Stimulated activated CD4-positive, alpha-beta T cell treated with anti-CD3 and anti-CD28 coated beads, Interleukin-1b, Interleukin-23, amount 100 ng/mL, for 1 hour (primary cell): ENCODE data around the gene DCAF7.

Experiments used
- DNase-seq, 2 donors: peaks; one replicate each; pipeline ENCODE4 v3.0.0-alpha.2; 2020; ENCODE audit warnings: low read depth in 2 of 2

The DCAF7 gene

DNA sequence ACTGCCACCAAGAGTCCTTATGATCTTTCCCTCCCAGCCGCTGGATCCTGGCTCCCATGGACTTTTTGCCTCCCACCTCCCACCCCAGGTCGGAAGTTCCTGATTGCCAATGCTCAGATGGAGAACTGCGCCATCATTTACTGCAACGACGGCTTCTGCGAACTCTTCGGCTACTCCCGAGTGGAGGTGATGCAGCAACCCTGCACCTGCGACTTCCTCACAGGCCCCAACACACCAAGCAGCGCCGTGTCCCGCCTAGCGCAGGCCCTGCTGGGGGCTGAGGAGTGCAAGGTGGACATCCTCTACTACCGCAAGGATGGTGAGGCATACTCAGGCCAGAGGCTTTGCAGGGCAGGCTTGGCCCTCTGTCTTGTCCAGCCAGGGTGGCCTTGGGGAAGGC, 26.2 kb upstream of the DCAF7 start:
- DNase-seq: no peak

DNA sequence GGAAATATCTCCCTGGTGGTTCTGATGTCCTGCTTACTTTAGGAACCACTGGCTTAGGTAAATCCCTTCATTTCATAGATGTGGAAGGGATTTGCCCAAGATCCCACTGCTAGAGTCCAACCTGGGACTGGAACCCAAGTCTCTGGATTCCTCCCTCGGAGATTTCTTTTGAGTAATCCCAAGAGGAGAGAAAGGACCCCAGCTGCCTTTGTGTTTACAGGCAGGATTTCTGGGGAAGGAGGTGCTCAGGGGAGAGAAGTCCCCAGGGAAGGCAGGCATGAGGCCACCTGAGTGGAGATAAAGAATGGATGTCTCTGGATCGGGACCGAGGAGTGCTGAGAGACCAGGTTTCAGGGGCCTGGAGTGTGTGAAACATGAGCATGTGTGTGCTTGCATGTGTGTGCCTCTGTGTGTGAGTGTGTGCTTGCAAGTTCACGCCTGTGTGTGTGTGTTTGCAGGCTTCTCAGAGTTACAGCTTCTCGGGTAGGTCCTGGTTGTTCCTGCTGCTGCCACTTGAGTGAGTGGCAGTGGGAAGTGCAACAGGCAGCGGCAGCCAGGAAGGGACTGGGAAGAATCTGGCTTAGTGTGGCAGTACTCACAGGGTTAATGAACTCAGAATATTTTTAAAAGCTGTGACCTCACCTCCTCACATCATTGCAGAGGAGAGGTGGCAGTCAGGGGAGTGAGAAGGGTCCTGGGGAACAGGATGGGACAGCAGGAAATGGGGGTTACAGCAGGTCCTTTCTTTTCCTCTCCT, 24.9 kb upstream of the DCAF7 start:
- DNase-seq: no peak

DNA sequence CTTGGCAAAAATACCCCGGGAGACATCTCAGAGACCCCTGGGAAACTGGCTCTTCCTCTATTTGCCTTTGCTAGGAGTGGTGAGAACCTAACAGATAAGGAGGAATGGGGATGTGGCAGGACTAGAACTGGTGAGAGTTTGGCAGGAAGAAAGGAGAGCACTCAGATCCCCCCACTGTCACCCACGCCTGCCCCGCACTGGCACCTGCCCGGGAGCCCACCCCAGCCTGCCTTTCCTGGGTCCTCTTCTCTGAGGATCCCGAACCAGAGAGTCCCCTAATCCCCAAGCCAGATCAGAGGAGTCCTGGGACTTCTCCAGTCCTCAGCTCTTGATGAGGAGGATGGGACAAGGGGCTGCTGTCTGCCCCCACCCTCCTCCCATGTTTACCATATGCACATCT, 23.4 kb upstream of the DCAF7 start:
- no peak for DNase-seq

DNA sequence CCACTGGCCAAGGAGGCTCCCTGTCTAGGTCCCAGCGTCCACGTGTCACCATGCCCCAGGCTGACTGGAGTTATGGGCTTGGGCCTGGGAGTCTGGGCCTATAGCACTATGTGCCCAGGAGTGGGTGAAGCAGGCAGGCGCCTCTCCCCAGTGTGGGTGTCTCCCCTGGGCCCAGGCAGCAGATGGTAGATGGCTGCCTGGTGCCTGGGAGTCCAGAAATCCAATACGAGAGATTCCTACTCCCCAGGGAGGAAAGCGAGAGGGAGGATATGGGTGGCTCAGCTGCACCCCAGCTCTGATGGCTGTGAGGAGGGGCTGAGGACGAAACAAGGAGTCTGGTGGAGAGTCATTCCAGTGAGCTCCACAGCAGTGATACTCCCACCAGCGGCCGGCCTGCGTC, 22.1 kb upstream of the DCAF7 start:
- no peak for DNase-seq

DNA sequence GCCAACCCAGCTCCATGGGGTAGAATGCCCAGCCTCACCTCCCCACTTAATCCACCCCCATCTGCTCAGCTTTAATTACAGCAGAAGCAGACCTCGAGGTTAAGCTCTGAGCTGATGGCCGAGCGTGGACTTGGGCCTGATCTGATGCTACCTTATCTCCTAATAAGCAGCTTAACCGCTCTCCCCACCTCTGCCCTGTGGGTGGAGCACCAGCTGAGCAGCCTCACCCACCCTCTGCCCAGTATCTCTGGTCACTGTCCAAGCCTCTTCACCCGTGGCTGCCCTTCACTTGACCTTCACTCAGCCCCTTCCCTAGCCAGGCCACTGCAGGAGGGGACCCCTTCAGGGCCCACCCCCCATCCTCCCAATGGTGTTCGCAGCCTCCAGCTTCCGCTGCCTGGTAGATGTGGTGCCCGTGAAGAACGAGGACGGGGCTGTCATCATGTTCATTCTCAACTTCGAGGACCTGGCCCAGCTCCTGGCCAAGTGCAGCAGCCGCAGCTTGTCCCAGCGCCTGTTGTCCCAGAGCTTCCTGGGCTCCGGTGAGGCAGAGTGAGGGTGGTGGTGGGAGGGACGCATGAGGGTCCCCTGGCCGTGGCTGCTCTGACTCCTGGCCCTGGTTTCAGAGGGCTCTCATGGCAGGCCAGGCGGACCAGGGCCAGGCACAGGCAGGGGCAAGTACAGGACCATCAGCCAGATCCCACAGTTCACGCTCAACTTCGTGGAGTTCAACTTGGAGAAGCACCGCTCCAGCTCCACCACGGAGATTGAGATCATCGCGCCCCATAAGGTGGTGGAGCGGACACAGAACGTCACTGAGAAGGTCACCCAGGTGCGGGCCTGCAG, 20.3 kb upstream of the DCAF7 start:
- no peak for DNase-seq

GRCh38 chr17:63530557-63531021, 19.7 kb upstream of the DCAF7 start:
- DNase-seq: no peak

GRCh38 chr17:63531022-63531965, 19.0 kb upstream of the DCAF7 start:
- DNase-seq: no peak

GRCh38 chr17:63533433-63534077, 16.7 kb upstream of the DCAF7 start:
- DNase-seq: no peak

DNA sequence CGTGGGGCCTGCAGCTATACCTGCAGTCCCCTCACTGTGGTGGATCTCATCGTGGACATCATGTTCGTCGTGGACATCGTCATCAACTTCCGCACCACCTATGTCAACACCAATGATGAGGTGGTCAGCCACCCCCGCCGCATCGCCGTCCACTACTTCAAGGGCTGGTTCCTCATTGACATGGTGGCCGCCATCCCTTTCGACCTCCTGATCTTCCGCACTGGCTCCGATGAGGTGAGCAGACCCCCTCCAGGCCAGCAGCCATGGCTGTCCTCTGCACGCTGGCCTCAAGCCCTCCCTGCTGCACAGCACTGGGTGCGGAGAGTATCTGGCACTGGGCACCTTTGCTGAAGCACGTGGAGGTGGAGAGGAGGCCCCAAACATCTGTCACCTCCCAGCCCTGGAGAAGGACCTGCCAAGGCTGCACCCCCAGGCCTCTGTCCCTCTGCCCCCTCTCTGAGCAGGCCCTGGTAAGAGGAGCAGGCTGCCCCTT, 16.2 kb upstream of the DCAF7 start:
- no peak for DNase-seq

- no peak for DNase-seq
These were observed 15.3 kb upstream of the DCAF7 start for GRCh38 chr17:63534816-63535455.

DNA sequence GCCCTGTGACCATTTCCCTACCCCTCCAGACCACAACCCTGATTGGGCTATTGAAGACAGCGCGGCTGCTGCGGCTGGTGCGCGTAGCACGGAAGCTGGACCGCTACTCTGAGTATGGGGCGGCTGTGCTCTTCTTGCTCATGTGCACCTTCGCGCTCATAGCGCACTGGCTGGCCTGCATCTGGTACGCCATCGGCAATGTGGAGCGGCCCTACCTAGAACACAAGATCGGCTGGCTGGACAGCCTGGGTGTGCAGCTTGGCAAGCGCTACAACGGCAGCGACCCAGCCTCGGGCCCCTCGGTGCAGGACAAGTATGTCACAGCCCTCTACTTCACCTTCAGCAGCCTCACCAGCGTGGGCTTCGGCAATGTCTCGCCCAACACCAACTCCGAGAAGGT, 14.6 kb upstream of the DCAF7 start:
- no peak for DNase-seq

- DNase-seq: no peak
These were observed 13.3 kb upstream of the DCAF7 start for GRCh38 chr17:63537001-63537400.

DNA sequence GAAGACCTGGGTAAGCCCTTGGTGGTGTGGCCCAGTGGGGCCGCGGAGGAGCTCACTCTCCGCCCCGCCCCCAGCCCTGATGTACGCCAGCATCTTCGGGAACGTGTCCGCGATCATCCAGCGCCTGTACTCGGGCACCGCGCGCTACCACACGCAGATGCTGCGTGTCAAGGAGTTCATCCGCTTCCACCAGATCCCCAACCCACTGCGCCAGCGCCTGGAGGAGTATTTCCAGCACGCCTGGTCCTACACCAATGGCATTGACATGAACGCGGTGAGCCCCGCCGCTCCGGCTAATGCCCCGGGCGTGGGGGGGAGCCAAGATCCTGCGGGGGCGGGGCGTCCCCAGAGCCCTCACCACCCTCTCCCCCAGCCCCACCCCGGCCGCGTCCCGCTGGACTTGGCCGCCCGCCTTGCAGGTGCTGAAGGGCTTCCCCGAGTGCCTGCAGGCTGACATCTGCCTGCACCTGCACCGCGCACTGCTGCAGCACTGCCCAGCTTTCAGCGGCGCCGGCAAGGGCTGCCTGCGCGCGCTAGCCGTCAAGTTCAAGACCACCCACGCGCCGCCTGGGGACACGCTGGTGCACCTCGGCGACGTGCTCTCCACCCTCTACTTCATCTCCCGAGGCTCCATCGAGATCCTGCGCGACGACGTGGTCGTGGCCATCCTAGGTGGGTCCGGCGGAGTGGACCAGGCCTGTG, 12.1 kb upstream of the DCAF7 start:
- DNase-seq: no peak

GRCh38 chr17:63538693-63539595, 11.3 kb upstream of the DCAF7 start:
- no peak for DNase-seq

- DNase-seq: no peak
These were observed 9.7 kb upstream of the DCAF7 start for GRCh38 chr17:63540590-63540989.

DNA sequence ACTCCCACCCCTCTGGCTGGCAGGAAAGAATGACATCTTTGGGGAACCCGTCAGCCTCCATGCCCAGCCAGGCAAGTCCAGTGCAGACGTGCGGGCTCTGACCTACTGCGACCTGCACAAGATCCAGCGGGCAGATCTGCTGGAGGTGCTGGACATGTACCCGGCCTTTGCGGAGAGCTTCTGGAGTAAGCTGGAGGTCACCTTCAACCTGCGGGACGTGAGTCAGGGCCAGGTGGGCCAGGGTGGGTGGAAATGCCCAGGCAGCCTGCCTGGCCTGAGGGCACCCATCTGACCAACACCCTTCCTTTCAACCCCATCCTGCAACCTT, 8.1 kb upstream of the DCAF7 start:
- DNase-seq: no peak

DNA sequence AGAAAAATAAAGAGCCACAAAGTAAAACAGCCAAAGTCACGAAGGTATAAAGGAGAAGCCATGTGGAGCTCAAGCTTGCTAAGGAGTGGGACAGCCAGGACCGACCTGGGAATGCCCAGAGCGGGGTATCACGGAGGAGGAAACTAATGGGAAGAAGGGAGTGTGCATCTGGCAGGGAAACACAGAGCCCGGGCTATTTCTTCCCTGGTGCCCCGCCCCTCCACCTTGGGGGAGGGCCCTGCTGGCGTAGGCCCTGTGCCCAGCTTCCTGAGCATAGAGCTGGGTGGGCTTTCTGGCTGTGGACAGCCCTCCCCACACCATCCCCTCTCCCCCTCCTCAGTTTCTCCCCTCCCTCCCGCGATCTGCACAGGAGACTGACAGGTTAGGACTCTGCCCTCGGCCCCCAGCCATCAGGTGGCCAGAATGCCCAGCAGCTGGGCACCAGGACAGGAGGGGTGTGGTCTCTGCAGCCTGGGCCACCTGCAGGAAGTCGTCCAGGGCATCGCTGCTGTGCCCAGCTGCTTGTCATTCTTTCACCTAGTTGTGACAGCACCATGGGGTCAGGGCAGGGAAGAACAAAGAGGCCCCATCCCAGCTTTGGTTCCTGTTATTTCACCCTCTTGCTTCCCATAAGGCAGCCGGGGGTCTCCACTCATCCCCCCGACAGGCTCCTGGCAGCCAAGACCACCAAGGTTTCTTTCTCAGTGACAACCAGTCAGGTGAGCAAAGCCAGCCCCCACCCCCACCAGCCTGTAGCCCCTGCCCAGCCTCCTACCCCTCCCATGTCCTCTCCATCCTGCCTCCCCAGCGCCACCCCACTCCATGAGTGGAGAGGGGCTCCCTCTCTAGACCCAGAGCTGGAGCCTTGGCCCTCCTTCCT, 7.1 kb upstream of the DCAF7 start:
- no peak for DNase-seq

GRCh38 chr17:63543822-63544420, 6.4 kb upstream of the DCAF7 start:
- DNase-seq: no peak
